Uterus (tissue), 2 donors: ENCODE results near the gene ARHGAP15.

ENCODE experiments used
- CTCF ChIP-seq, 4 experiments: fragments of 200-600 bp in 2 of 4; fragments of 450-650 bp in 2 of 4; sonication (generic) in 2 of 4; IDR thresholded peaks; one replicate each; pipeline ENCODE4 v1.5.1; 2016 to 2019; ENCODE audit warnings: antibody characterized with exemption in 4 of 4, mild to moderate bottlenecking in 2 of 4, moderate library complexity in 1 of 4
- POLR2A ChIP-seq, 2 donors: fragments of 450-650 bp; IDR thresholded peaks; one replicate each; pipeline ENCODE4 v1.6.1; 2016; ENCODE audit warnings: antibody characterized with exemption in 2 of 2, mild to moderate bottlenecking in 1 of 2, moderate library complexity in 1 of 2

- TF ChIP-seq CTCF (IDR thresholded peaks at IDR 0.05) (no peak), POLR2A (IDR thresholded peaks at IDR 0.05) (no peak)
Observed at GRCh38 chr2:143440411-143441012, 311.3 kb downstream of the ARHGAP15 start.
